ENCODE data around the gene VWA3B.

The VWA3B gene

DNA sequence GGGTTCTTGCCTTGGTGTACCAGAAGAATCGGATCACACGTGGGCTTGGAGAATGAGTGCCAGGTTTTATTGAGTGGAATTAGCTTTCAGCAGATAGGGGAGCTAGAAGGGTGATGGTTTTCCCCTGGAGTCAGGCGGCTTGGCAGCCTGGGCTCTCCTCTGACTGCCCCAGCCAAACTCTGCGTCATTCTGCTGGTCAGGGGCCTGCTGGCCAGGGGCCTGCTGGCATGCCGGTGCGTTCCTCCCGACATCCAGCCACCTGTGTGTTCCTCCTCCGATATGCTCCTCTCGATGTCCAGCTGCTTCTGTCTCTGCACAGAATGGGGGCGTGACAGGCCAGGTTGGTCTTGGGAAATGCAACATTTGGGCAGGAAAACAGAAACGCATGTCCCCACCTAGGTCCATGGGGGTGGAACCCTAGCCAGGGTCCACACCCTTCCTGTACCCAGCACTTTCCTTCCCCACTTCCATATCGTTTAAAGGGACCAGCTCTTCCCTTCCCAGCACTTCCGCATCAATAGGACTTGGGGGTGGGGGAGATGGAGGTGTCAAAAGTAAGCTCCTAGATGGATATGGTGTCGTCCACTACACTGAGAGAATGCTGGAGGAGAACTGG is 85.3 kb downstream of the VWA3B start:
- DNase-seq (ENCODE audit: low spot score), result no peak

GRCh38 chr2:98172951-98173350 is 86.0 kb downstream of the VWA3B start:
- DNase-seq (ENCODE audit: low spot score), result no peak

- no peak for DNase-seq (ENCODE audit: low spot score)
Measured at GRCh38 chr2:98175811-98176210, 88.8 kb downstream of the VWA3B start.

GRCh38 chr2:98177286-98177685 is 90.3 kb downstream of the VWA3B start:
- DNase-seq (ENCODE audit: low spot score), result no peak

GRCh38 chr2:98177986-98178385 is 91.0 kb downstream of the VWA3B start:
- DNase-seq (ENCODE audit: low spot score), result no peak

GRCh38 chr2:98180456-98180855 is 93.5 kb downstream of the VWA3B start:
- no peak for DNase-seq (ENCODE audit: low spot score)

DNA sequence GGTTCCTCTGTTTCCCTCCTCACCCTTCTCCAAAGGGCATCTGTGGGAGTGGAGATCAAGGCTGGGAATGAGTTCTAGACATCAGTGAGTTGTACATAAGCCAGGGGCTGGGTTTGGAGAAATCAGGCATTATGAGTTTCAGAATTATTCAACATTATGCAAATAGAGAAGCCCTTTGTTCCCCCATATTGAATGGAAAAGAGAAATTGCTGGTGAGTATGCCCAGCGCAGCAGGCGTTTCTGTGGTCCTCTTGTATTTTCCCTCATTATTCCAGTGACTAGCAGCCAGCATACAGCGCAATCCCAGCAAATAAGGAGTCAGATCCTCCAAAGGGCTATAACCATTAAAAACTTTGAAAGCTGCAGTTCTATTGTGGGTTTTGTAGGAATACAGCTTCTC is 94.4 kb downstream of the VWA3B start:
- no peak for DNase-seq (ENCODE audit: low spot score)

DNA sequence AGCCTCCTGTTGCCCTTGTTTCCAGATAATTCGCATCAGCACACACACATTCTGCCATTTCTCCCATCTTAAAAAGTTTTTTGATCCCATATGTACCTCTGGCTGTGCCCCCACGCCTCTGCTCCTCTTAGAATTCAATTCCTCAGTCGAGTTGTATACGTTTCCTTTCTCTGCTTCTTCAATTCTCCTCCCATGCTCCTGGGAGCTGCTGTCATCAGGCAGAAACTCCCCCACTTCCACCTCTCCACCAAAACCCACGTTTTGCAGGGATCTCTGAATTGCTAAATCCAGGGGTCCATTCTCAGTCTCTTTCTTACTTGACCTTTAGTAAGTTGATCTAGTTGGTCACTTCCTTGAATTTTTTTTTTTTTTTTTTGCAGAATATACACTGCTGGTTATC is 98.8 kb downstream of the VWA3B start:
- no peak for DNase-seq (ENCODE audit: low spot score)

DNA sequence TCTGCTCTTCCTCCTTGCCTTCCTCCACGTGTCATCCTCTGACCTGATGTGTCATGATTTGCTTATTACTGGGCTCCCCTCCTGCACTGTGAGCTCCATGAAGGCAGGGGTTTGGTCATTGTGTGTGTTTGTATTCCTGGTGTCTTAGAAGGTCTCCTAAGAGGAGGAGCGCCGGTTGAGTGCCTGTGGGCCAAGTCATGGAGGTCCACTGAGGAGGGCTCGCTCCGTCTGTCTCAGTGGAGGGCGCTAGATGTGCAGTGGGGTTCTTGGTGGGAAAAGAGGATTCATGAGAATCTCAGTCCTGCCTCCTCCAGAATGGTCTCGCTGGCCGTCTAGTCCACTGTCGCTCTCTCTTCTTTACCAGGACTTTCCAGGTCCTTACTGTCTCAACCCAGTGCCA is 100.2 kb downstream of the VWA3B start:
- DNase-seq (ENCODE audit: low spot score), result no peak

DNA sequence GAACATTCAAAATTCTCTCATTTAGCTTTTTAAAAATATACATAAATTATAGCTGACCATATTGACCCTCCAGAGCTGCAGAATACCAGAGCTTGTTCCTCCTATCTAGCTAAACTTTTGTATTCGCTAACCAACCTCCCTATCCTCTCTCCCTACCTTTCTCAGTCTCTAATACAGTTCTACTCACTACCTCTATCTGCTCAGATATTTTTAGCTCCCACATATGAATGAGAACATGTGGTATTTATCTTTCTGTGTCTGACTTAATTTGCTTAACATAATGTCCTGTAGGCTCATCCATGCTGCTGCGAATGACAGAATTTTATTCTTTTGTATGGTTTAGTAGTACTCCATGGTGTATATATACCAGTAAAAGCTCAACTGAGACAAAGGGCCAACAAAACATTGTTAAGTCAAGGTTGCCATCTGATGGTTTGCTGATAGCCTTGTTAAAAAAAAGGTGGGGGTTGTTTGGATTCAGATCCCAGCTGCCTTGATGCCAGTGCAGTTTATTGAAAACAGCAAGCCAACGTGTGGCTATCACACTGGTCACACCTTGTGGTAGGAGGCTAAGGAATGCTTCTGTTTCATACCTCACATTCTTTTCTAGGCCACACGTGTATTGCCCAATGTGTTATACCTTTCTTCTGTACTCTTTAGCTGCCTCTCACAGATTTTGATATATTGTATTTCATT is 101.5 kb downstream of the VWA3B start:
- no peak for DNase-seq (ENCODE audit: low spot score)

- DNase-seq (ENCODE audit: low spot score), result no peak
Measured at GRCh38 chr2:98191883-98192282, 104.9 kb downstream of the VWA3B start.

DNA sequence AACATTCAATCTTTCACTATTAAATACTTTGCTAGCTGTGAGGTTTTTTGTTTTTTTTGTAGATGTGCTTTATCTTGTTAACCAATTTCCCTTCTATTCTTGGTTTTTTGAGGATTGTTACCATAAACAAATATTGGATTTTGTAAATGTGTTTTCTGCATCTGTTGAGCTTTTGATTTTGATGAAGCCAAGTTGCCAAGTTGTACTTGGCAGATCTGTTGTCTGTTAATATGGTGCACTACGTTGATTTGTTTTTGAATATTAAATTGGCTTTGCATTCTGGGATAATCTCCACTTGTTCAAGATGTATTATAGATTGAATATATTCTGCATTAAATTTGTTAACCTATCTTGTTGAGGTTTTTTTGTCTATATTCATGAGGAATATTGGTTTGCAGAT is 114.6 kb downstream of the VWA3B start:
- no peak for DNase-seq (ENCODE audit: low spot score)

DNA sequence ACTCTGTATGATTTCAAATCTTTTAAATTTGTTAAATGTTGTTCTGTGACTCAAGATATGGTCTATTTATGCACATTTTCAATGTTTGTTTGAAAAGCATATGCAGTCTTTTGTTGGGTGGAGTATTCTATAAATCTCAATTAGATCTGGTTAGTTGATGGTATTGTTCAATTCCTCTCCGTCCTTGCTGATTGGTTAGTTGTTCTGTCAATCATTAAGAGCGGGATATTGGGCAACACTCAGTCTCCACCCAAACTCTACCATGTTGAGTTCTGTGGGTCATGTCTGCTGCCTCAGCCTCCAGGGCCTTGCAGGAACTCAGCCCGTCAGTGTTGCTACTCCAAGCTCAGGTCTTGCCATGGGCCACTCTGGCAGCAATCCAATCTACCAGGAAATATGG is 118.9 kb downstream of the VWA3B start:
- no peak for DNase-seq (ENCODE audit: low spot score)

DNA sequence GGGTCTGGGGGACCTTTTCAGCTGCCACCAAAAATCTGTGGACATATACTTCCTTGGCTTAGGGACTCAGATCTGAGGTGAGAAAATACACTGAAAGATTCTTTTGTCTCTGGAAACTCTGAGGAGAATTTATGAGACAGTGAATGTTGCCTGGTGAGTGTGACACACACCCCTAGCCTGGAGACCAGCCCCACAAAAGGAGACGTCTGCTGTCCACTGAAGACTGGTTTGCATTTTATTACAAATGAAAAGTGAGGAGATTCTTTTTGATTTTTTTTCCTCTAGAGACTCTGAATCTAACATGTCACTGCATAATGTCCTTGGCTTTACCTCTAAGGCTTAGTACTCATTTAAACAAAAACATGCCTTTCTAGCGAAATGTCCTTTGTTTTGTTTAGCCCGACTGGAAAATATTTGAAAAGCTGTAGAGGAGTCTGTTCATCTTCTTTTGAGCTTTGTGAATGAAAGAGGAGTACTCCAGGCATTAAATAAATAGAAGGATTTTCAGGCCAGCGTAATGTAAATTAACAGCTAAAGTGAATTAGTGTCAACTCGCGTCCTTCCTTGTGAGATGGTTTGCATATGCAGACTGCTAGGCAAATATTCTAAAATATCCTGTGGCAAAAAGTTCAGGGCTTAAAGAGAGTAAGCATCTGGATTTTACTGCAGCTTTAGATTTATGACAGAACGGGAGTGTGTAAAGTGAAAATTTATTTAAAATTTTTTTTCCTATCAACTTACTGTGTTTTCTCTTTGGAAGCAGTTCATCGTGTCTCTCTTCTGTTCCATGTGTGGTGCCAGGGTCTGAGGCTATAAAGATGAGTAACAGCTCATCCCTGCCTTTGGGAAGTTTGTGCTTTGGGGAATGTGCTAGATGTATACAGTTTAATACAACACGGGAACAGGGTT is 125.4 kb downstream of the VWA3B start:
- no peak for DNase-seq (ENCODE audit: low spot score)

- DNase-seq (ENCODE audit: low spot score), result no peak
Measured at GRCh38 chr2:98216616-98217015, 129.6 kb downstream of the VWA3B start.

DNA sequence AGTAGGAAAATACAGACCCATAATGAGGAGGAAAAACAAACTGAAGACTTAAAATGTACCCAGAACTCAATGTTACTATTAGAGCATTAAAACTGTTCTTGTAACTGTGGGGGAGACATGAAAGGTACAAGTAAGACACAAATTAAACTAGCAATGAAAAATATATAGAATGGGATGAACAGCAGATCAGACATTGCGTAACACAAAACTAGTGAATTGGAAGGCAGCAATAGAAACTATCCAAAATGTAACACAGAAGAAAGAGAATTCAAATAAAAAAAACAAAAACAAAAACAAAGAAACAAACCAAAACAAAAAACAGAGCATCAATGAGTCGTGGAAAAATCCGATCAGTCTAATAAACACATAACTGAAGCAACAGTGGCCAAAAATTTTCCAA is 132.2 kb downstream of the VWA3B start:
- DNase-seq (ENCODE audit: low spot score), result no peak

GRCh38 chr2:98233941-98234340 is 147.0 kb downstream of the VWA3B start:
- no peak for DNase-seq (ENCODE audit: low spot score)

- DNase-seq (ENCODE audit: low spot score), result no peak
Measured at GRCh38 chr2:98234776-98235175, 147.8 kb downstream of the VWA3B start.

- DNase-seq (ENCODE audit: low spot score), result no peak
Measured at GRCh38 chr2:98236935-98237334, 150.0 kb downstream of the VWA3B start.

GRCh38 chr2:98240786-98241398 is 153.9 kb downstream of the VWA3B start:
- peak; percentile 1 for DNase-seq (ENCODE audit: low spot score)

GRCh38 chr2:98241592-98241991 is 154.6 kb downstream of the VWA3B start:
- DNase-seq (ENCODE audit: low spot score), result peak; percentile 49

DNA sequence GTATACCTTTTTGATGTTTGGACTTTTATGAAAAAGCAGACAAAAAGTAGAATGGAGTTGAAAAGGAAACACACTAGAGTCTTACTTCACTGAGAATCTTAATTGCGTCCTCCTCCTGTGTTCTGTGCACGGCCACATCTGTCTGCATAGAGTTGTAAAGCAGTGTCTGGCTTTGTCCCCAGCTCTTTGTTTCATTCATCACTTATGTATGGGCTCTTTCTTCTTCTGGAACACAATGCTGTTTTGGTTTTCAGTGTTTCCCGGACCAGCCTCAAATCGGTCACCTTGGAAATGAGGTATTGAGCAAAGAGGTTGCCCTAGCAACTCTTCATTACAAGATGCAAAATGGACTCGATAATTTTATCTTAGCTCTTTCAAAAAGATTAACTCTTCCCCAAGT is 155.0 kb downstream of the VWA3B start:
- peak; percentile 98 for DNase-seq (ENCODE audit: low spot score)

DNA sequence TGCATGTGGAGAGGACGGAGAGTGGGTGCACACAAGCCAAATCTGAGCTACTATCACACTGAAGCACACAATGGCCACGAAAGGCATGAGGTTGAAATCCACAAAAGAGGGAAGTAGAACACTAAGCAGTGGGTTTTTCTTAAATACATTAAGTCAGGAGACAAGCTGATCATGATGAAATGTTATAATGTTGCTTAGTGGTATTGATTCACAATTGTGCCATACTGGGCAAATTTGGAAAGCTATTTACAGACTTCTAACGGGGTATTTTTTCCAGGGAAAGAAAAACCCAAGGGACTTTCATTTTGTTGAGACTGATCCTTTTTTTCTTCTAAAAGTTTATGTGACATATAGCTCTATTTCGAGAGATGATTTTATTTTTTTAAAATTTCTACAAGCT is 158.5 kb downstream of the VWA3B start:
- DNase-seq (ENCODE audit: low spot score), result no peak
